Type B pancreatic cell (in vitro differentiated cells): ENCODE data around the gene SH3GL3. TPM values are rescaled to one million over a fixed set of nuclear protein-coding genes. Genes with fewer than 3 reads are reported as not detected.

Experiments used
- DNase-seq: peaks from one replicate; pipeline ENCODE4 v3.0.0; 2021; ENCODE audit warnings: mixed read lengths; ENCODE audit not compliant: unreplicated experiment; ENCODE audit errors: extremely low spot score
- H3K27ac Mint-ChIP-seq: 2 replicates; pipeline ENCODE4 v1.8.0; 2021; ENCODE audit warnings: mild to moderate bottlenecking, mixed read lengths
- H3K27me3 Mint-ChIP-seq: 2 replicates; pipeline ENCODE4 v1.8.0; 2021; ENCODE audit warnings: mixed read lengths
- H3K36me3 Mint-ChIP-seq: 2 replicates; pipeline ENCODE4 v1.8.0; 2021; ENCODE audit warnings: mixed read lengths
- H3K4me1 Mint-ChIP-seq: one replicate; pipeline ENCODE4 v1.8.0; 2021; ENCODE audit warnings: mixed read lengths; ENCODE audit not compliant: unreplicated experiment
- H3K4me3 Mint-ChIP-seq: 2 replicates; pipeline ENCODE4 v1.8.0; 2021; ENCODE audit warnings: mild to moderate bottlenecking, mixed read lengths
- H3K9me3 Mint-ChIP-seq: 2 replicates; pipeline ENCODE4 v1.8.0; 2021; ENCODE audit warnings: mixed read lengths
- total RNA-seq: library from RNA; stranded (reverse); gene quantifications from 2 replicates; pipeline ENCODE4 v1.2.1, GENCODE V29; 2021; ENCODE audit warnings: low replicate concordance
- TF ChIP-seq, protein P1 (sequence below): fragments of 200-600 bp; sonication (generic); conservative IDR thresholded peaks from 2 replicates; pipeline ENCODE4 v1.5.0; 2021; ENCODE audit warnings: antibody characterized with exemption, mild to moderate bottlenecking

Gene SH3GL3
- total RNA-seq, 1 donor from 2014 or later = 10.0 TPM

DNA sequence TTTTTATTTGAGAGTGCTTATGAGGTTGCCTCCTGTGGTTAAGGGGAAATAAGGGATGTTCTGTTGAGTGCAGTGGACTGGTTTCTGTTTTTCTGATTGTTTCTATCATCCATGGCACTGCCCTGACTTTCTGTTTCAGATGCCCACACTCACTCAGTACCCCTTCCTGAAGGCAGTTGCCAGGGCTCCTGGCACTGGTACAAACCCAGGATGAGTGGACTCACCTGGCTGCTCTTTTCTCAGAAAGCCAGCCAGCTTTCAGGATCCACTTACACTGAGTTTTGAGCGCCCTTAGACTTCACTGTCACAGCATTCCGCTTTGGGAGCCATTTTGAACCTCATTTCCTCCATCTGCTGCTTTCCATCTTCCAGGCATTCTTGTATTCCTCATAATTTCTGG is 150.9 kb downstream of the SH3GL3 start:
- Mint-ChIP-seq H3K27ac (no peak overlapping the region), H3K4me3 (no peak overlapping the region), H3K36me3 (peaks cover 20% of the 10 kb centered on the region), H3K9me3 (peaks cover 11% of the 10 kb centered on the region), H3K4me1 (no peaks in the 10 kb centered on the region), H3K27me3 (no peaks in the 10 kb centered on the region)
- TF ChIP-seq, protein P1, sequence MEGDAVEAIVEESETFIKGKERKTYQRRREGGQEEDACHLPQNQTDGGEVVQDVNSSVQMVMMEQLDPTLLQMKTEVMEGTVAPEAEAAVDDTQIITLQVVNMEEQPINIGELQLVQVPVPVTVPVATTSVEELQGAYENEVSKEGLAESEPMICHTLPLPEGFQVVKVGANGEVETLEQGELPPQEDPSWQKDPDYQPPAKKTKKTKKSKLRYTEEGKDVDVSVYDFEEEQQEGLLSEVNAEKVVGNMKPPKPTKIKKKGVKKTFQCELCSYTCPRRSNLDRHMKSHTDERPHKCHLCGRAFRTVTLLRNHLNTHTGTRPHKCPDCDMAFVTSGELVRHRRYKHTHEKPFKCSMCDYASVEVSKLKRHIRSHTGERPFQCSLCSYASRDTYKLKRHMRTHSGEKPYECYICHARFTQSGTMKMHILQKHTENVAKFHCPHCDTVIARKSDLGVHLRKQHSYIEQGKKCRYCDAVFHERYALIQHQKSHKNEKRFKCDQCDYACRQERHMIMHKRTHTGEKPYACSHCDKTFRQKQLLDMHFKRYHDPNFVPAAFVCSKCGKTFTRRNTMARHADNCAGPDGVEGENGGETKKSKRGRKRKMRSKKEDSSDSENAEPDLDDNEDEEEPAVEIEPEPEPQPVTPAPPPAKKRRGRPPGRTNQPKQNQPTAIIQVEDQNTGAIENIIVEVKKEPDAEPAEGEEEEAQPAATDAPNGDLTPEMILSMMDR = no peak
- no peak for DNase-seq

DNA sequence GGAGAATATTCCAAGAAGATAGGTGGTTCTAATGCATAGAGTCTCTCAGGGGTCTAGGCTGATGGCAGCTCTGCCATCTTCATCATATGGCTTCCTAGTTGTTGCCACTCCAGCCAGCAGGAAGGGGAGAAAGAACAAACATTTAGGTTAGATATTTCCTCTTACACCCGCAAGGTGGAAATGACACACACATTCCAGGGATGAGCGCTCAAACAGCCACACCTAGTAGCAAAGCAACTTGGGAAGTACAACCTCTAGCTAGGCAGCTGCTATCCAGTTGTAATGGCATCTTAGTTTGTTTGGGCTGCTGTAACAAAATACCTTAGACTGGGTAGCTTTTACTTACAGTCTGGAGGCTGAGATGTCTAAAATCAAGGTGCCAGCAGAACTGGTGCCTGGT is 154.9 kb downstream of the SH3GL3 start:
- no peaks in the 10 kb centered on the region for H3K4me1 Mint-ChIP-seq
- DNase-seq = no peak
- H3K36me3 Mint-ChIP-seq = peaks cover 17% of the 10 kb centered on the region
- no peak overlapping the region for H3K4me3 Mint-ChIP-seq
- TF ChIP-seq, protein P1 = no peak
- H3K27me3 Mint-ChIP-seq = no peaks in the 10 kb centered on the region
- H3K27ac Mint-ChIP-seq = peak overlapping the region; percentile 46
- H3K9me3 Mint-ChIP-seq = peaks cover 11% of the 10 kb centered on the region

DNA sequence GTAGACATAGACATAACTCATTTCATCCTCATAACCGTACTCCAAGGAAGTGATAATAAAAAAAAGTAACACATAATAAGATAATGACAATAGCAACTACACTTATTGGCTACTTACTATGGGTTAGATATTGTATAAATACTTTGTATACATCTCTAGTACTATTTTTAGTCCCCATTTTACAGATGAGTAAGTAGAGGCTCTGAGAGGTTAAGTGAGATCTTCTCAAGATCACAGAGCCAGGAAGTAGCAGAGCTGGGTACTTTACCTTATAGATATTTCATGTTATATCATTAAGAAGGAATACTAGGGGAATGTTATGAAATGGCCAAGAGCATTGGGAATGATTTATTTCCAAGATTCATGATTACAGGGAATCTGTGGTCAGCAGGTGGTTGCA is 157.4 kb downstream of the SH3GL3 start:
- H3K4me1 Mint-ChIP-seq = no peaks in the 10 kb centered on the region
- H3K27me3 Mint-ChIP-seq = no peaks in the 10 kb centered on the region
- no peak overlapping the region for H3K4me3 Mint-ChIP-seq
- H3K9me3 Mint-ChIP-seq = peaks cover 5% of the 10 kb centered on the region
- H3K36me3 Mint-ChIP-seq = peaks cover 11% of the 10 kb centered on the region
- TF ChIP-seq, protein P1 = no peak
- no peak for DNase-seq
- no peak overlapping the region for H3K27ac Mint-ChIP-seq

DNA sequence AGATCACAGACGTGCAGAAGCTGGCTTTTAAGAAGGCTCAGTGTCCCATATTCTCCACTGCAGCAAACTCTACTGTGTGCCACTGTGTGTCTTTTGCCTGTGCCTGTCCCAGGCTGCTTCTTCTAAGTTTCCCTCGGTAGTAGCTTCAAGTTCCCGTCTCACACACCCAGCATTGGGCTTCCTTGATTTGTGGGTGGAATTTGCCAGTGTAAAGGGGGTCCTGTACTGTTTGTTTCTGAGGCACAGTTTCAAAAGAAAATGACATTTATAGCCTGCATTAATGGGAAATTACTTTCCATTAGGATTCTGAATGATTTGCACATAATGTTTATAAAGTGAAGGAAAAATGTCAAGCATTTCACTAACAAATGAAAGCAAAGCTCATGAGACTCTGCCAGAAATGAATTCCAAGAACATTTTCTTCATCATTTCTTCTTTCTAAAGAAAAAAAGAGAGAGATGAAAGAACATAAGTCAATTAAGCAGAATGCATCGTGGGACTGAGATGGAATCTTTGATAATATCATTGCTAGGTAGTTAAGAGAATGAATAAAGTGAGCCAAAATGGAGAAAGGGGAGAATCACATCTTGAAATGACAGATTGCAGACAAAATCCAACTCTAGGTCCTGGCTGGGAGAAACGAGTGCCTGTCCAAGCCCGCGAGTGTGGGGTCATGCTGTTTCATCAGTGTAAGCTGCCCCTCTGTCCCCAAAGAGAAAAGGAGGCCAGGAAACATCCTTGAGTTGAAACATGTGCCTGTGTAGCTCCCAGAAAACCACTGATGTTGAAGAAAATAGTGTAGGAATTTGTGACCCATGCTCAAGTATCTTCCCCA is 158.2 kb downstream of the SH3GL3 start:
- H3K36me3 Mint-ChIP-seq = peaks cover 6% of the 10 kb centered on the region
- TF ChIP-seq, protein P1 = no peak
- no peak overlapping the region for H3K4me3 Mint-ChIP-seq
- no peak for DNase-seq
- H3K27ac Mint-ChIP-seq = no peak overlapping the region
- H3K4me1 Mint-ChIP-seq = no peaks in the 10 kb centered on the region
- no peaks in the 10 kb centered on the region for H3K9me3 Mint-ChIP-seq
- H3K27me3 Mint-ChIP-seq = no peaks in the 10 kb centered on the region

DNA sequence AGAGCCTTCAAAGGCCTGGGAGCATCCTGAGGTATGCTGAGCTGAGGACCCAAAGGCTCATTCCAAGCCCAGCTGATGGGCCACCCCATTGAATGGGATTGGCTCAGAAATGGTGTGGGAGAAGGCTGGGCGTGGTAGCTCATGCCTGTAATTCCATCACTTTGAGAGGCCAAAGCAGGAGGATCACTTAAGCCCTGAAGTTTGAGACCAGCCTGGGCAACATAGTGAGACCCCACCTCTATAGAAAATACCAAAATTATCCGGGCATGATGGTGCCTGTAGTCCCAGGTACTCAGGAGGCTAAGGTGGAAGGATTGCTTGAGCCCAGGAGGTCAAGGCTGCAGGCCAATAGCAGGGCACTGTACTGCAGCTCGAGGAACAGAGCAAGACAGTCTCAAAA is 163.0 kb downstream of the SH3GL3 start:
- DNase-seq = no peak
- no peaks in the 10 kb centered on the region for H3K9me3 Mint-ChIP-seq
- no peak overlapping the region for H3K4me3 Mint-ChIP-seq
- no peaks in the 10 kb centered on the region for H3K27me3 Mint-ChIP-seq
- H3K27ac Mint-ChIP-seq = no peak overlapping the region
- H3K4me1 Mint-ChIP-seq = no peaks in the 10 kb centered on the region
- H3K36me3 Mint-ChIP-seq = no peaks in the 10 kb centered on the region
- TF ChIP-seq, protein P1 = no peak
